Measurements from ENCODE around the gene EDC3.
"Not testable (repeated sequence)": the region's sequence is repeated elsewhere in the genome, so short reads cannot be mapped to it uniquely, and the experiment has no call there.

Gene EDC3, protein sequence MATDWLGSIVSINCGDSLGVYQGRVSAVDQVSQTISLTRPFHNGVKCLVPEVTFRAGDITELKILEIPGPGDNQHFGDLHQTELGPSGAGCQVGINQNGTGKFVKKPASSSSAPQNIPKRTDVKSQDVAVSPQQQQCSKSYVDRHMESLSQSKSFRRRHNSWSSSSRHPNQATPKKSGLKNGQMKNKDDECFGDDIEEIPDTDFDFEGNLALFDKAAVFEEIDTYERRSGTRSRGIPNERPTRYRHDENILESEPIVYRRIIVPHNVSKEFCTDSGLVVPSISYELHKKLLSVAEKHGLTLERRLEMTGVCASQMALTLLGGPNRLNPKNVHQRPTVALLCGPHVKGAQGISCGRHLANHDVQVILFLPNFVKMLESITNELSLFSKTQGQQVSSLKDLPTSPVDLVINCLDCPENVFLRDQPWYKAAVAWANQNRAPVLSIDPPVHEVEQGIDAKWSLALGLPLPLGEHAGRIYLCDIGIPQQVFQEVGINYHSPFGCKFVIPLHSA

DNA sequence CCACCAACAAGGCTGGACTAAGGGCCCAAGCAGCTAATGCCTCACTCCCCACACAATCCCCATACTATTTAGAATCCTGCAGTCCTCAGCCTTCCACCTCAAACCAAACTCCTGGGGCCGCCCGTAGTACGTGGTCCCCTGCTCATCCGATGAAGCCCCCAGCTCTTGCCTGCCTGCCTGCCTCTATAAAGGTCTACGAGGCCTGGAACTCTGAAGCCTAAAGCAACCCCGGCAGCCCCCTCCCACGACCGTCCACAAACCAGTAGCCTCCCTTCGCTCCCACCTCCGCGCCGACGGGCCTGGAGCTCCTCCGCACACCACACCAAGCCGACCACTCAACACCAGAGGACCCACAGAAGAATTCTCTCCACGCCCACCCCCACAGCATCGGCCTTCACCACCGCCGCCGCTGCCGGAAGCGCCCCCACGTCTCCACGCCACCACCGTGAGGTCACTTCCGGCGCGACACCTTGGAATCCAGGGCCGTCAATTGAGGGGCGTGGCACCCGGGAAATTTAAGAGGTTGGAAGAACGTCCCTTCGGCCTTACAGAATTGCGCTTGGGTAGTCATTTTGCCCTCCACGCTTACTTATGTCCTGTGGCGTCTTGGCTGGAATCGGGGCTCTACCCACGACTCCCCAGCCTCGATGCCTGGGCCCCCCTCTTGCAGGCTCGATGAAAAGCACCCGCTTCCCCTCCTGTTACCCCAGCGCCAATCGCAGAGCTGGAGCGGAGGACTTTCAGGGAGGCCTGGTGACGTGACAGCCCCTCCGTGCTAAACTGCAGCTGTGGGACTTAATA lies at the start of gene EDC3:
Gene EDC3 (minus strand): TSS at position 428 of the 801 bp plus-strand sequence. CDS start 20,900 bp downstream, outside the sequence.
- peak; percentile 72 for DNase-seq (ENCODE audit: low spot score)

DNA sequence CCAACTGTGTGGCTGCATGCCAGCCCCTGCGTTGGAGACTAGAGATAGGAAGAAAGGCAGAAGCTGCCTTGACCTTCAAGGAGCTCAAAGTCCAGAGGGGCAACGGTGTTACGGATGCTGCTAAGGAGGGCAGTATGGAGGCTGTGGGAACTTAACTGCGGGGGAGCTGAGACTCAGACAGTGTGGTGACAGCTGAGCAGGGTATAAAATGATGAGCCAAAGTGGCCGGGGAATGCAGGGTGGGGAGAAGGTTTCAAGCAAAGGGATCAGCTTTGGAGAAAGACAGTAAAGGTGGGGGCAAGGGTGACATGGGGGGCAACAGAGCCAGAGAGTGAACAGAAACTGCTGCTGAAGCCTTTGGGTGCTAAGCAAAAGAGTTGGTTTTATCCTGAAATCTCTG lies 46.6 kb upstream of the EDC3 start:
- DNase-seq (ENCODE audit: low spot score): no peak

DNA sequence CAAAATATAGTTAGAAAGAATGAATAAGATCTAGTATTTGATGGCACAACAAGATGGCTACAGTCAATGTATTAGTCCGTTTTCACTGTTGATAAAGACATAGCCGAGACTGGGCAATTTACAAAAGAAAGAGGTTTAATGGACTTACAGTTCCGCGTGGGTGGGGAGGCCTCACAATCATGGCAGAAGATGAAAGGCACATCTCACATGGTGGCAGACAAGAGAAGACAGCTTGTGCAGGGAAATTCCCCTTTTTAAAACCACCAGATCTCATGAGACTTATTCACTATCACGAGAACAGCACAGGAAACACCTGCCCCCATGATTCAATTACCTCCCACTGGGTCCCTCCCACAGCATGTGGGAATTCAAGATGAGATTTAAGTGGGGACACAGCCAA lies 42.4 kb upstream of the EDC3 start:
- not testable (repeated sequence) for DNase-seq (ENCODE audit: low spot score)

DNA sequence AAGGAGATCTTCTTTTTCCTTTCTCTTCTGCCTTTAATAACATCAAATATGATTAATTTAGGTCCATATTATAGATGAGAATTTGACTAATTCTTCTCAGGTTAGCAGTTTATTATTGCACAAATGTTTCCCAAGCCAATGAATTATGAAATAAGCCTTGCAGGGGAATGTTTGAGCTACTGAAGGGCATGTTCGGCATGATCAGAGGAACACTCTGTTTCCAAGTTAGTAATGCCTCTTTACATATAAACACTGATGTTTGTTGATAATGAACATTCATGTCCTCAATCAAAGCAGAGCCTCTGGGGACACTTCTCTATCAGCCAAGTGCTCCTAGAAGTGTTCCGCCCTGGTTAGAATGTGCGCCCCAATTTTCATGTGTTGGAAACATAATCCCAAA lies 39.5 kb upstream of the EDC3 start:
- no peak for DNase-seq (ENCODE audit: low spot score)

DNA sequence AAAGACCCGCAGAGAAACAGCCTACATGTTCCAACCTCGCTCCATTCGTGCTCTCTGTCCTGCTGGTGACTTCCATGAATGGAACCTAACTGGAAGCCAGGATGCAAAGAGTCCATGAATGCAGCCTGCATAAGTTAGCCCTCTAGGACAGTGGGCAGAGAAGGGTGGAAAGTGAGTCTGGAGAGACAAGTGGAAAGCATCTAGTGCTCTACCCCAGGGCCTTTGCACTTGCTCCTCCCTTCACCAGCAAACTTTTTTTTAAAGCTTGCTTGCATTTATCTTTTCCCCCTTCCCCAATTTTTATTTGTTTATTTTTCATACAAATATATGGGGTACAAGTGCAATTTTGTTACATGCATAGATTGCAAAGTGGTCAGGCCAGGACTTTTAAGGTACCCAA lies 37.4 kb upstream of the EDC3 start:
- no peak for DNase-seq (ENCODE audit: low spot score)

DNA sequence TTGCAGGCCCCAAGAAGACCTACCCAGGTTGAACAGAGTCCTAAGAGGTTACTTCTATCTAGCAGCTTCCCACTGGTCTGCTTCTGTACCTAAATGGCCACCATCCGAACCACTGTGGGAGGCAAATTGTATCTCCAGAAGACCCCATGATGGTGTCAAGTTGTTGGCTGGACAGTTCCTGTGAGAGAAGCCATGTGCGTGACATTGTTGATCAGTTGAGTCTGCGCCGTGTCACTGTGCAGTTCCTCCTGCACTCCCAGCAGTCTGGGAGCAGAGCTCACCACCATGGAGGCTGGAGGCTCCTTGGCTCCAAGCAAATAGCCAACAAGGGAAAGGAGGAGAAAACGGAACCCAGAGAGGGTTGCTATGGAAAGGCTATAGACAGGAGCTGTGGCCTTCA lies 37.0 kb upstream of the EDC3 start:
- DNase-seq (ENCODE audit: low spot score): no peak

DNA sequence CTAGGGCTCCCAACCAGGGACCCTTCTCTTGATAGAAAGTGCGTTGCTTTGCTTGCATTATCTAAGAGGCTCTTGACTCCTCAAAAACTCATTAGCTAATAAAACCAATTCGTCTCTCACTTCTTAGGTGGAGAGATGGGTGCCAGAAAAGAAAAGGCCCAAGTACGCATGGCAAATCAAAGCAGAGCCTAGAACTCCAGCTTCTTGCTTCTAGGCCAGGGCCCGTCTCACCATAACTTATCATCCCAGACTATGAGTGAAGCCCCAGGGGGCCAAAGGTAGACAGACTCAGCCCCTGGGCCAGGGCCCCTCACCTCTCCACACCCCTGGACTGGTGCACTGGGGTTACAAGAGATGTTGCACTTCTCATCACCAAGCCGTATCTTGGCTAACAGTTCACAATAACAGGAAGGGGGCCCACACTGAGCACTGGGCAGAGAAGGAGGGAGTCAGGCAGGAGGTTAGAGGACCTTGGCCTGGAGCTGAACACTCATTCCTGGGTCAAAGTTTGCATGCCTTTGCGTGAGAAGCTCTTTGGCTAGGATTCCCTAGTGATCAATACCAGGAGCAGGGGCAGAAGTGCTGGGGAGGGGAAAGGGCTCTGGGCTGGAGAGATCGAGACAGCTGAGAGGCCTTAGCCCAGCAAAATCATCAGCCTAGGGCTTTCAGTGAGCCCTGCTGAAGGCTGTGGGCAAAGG lies 34.9 kb upstream of the EDC3 start:
- DNase-seq (ENCODE audit: low spot score): no peak

DNA sequence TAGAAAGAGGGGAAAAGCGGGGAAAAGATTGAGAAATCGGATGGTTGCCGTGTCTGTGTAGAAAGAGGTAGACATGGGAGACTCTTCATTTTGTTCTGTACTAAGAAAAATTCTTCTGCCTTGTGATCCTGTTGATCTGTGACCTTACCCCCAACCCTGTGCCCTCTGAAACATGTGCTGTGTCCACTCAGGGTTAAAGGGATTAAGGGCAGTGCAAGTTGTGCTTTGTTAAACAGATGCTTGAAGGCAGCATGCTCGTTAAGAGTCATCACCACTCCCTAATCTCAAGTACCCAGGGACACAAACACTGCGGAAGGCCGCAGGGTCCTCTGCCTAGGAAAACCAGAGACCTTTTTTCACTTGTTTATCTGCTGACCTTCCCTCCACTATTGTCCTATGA lies 33.5 kb upstream of the EDC3 start:
- not testable (repeated sequence) for DNase-seq (ENCODE audit: low spot score)

DNA sequence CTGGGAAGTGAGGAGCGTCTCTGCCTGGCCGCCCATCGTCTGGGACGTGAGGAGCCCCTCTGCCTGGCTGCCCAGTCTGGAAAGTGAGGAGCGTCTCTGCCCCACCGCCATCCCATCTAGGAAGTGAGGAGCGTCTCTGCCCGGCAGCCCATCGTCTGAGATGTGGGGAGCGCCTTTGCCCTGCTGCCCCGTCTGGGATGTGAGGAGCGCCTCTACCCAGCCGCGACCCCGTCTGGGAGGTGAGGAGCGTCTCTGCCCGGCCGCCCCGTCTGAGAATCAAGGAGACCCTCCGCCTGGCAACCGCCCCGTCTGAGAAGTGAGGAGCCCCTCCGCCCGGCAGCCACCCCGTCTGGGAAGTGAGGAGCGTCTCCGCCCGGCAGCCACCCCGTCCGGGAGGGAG lies 32.9 kb upstream of the EDC3 start:
- DNase-seq (ENCODE audit: low spot score): not testable (repeated sequence)

DNA sequence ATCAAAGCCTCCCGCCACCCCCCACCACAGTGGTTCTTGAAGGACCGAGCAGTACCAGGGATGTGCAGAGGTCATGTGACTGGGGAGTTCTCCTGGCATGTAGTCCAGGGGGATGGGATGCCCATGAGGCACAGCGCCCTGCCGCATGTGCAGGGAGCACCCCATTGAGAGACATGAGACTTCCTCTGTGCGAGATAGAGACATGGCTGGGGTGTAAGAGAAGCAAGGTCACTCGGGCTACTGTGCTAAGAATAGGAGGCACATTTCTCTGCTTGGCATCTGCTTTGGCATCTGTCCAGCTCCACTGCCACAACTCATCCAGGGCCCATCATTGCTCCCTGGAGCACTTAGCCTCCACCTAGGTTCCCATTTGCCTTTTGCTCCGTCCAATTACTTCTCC lies 31.9 kb upstream of the EDC3 start:
- DNase-seq (ENCODE audit: low spot score): no peak

DNA sequence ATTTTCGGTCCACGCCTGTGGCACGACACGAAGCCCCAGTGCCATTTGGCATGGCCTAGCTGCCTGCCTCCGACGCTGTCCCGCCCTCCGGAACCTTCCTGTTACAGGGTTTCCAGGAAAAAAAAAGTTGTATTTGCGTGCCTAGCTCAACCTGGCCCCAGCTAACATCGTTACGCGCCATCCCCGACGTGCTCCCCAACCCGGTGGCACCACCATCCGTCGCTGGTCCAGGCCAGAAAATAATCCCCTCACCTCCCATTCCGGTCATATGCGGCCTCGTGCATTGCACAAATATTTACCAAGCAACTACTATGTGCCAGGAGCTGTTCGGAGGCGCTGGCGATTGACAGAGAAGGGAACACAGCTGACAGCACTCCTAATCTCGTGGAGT lies 30.9 kb upstream of the EDC3 start:
- no peak for DNase-seq (ENCODE audit: low spot score)

DNA sequence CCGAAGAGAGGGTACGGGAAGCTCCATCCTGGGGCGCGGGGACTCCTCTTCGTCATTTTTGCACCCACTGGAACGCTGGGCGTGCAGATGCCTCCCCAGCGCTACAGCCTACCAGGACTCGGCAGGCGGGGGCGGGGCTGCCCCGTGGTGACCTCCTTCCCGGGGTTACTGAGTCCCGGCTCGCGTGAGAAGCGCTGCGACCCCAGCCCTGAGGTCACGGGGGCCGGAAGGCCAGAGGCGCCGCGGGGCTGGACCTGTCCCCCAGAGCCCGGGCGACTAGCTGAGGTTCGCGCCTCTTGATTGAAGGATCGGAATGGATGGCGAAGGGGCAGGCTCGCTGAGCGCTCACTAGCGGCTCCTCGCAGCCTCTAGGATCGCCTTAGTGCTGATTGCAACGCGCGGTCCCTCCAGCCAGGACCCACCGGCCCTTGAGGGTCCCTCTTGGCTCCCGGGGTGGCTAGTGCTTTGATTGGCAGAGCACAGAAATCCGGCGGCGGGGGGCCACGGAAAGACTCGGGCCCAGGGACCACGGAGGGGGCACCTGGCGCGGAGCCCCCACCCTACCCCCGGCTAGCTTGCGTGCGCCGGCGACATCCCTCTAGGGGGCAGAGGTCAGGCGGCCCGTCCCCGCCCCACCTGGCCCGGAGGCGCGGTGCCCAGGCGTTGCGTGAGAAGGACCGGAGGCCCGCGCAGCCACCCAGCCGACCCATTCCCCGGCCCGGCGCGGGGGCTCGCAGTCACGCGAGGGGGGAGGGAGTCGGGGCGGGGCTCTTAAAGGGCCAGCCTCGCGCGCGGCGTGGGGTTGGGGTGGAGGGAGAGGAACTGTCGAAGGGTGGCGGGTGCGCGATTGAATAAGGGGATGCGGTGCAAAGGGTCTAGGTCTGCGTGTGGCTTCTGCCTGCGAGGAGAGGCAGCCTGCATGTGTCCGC lies 30.3 kb upstream of the EDC3 start:
- no peak for DNase-seq (ENCODE audit: low spot score)

DNA sequence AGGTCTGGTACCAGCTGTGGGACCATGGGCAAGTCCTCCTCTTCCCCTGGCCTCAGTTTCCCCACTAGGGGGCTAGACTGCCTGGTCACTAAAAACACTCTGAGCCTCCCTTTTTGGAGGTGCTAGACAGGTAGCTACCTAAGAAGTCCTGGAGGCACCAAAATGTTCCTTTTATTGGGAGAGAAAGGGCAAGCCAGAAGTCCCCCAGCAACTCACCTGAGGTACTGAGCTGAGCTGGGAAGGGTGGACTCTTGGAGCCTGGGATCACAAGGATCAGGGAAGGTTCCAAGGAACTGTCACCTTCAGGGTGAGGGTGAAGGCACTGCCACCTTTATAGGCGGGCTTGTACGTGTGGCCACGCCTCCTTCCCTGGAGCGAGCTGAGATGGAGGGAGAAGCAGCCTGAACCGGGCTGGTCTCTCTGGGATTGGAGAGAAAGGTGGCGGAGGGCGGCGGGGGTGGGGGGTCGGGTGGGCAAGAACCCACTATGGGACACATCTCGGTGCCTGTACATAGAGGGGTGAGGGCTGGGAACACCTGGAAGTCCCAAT lies 29.5 kb upstream of the EDC3 start, which contains the start of gene CYP1A1:
Gene CYP1A1 (minus strand): TSS at position 304 of the 550 bp plus-strand sequence. CDS start 2,431 bp downstream, outside the sequence.
- DNase-seq (ENCODE audit: low spot score): no peak

DNA sequence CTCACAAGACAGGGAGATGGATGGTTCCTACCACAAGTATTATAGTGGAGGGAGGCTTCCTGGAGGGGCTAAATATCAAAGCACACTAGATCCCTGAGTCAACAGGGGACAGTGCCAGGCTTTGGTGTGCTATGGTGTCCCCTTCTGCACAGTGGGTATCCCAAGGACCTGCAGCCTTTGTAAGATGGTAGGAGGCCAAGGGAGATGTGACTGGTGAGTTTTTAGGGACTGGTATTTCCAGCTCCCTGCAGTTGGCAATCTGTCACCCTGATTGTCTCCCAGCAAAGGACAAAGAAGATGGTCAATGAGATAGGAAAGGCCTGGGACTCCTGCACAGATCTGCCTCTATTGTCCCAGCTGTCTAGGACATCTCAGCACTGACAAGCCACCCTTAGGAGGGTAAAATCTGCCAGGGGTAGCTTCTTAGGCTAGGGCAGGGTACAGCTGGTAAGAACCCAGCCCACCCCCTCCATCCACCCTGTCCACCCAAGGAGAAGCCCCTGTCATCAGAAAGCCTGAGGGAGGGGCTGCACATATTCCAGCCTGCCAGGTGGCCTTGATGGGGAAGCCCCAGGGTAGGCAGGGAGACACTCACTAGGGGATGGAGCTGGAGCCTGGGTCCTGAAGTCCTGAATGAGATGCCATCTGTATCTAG lies 28.9 kb upstream of the EDC3 start:
- DNase-seq (ENCODE audit: low spot score): no peak

DNA sequence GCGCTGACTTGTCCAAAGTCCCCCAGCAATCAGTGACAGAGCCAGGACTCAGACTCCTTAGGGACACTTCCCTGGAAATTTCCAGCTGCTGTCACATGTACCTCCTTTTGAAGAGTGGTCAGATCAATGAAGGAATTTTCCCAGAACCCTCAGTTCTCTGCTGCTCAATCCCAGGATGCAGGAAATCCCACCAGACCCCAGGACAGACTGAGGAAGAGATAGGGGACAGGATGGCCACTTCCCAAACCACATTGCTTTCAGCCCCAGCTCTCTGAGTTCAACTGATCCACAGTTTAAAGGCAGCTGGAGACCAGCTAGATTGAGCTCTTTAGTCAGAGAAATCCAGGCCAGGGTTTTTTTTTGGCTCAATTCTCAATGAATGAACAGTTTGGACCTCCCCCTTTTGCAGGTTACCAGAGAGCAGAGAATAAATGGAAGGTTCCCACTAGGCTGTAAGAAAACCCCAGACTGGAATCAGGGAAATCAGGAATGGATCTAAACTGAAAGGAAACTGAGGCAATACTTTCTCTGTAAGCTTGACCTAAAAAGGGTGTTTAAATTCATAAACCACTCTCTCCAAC lies 28.0 kb upstream of the EDC3 start:
- peak; percentile 58 for DNase-seq (ENCODE audit: low spot score)

DNA sequence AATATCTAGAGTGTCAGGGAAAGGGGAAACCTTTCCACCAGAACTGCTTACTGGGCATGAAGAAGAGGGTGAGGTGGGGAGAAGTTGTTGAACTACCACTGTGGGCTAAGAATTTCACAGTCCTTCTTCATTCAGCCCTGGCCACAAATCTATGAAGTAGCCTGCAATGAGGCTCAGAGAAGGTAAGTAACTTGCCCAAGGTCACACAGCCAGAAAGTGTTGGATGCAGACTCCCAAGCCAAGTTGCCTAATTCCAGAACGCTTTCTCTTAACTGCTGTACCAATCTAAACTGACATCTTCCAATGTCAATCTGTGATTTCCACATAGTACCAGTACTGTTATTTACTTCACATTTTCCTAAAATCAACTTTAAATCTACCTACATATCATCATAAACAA lies 27.4 kb upstream of the EDC3 start:
- no peak for DNase-seq (ENCODE audit: low spot score)

DNA sequence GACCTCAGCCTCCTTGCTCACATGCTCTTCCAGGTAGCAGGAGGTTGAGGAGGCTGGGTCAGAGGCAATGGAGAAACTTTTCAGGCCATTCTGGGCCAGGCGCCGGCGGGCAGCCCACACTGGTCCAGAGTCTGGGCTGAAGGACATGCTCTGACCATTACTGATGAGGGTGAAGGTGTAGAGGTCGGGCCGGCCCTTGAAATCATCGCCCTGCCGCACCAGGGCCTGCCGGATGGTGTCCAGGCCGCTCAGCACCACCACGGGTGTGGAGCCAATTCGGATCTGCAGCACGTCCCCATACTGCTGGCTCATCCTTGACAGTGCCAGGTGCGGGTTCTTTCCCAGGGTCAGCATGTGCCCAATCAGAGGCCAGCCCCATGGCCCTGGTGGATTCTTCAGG lies 26.8 kb upstream of the EDC3 start:
- no peak for DNase-seq (ENCODE audit: low spot score)

DNA sequence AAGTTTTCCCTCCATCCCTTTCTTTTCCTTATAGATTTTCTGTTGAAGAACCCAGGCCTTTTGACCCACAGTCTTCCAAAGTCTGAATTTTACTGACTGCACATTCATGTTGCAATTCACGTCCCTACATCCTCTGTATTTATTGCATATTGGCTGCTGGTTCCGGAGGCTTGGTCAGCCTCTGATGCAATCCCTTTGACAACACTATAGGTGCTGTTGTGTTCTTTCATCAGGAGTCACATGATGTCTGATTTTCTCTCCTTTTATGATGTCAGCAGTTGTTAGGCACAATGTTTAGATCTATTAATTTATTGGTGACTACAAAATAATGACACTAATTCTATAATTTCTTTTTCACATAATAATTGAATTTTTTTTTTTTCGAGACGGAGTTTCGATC lies 20.8 kb upstream of the EDC3 start:
- DNase-seq (ENCODE audit: low spot score): no peak

DNA sequence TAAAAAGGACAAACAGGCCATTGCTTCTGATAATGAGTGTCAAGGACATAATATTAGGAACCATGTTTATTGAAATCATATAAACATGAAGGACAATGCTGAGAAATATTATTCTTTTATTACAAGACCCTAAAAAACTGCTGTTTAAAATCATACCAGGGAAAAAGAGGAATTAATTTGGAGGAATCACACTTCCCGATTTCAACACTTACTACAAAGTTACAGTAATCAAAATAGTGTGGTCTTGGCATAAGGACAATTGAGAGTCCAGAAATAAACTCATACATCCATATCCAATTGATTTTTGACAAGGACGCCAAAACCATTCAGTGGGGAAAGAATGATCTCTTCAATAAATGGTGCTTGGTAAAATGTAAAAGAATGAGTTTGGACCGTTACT lies 16.5 kb upstream of the EDC3 start:
- DNase-seq (ENCODE audit: low spot score): no peak

Data from COLO829 (cell line).